Panc1 (cell line): ENCODE results near the gene RBMS3. TPM values are rescaled to one million over a fixed set of nuclear protein-coding genes. Genes with fewer than 3 reads are reported as not detected.

Experiments used
- ATAC-seq: fragments of 200-7000 bp; cut with Tn5 transposase; 2 replicates; pipeline ENCODE4 v1.9.1; 2020; ENCODE audit warnings: mild to moderate bottlenecking, moderate library complexity
- BruUV-seq: library from RNA; stranded (reverse); fragments of 400-500 nt; replicated peaks from 2 replicates; lab custom pipeline; 2021; lab: Mats Ljungman, UMichigan
- CTCF ChIA-PET: fragments of 300-600 bp; sonication (Branson Sonifier 250); formaldehyde crosslinking; loops from one replicate; lab custom pipeline; 2022; ENCODE audit warnings: antibody characterized with exemption; lab: Charles Lee
- POLR2A ChIA-PET: fragments of 300-600 bp; sonication (Branson Sonifier 250); formaldehyde crosslinking; loops from one replicate; lab custom pipeline; 2022; ENCODE audit warnings: antibody characterized with exemption; lab: Charles Lee
- DNase-seq: peaks from one replicate; pipeline ENCODE4 v3.0.0-alpha.2; 2010; ENCODE audit warnings: low read depth, low spot score
- H3K27ac ChIP-seq: 2 replicates; pipeline ENCODE4 v1.5.1; 2011; ENCODE audit warnings: mild to moderate bottlenecking, low read length, inconsistent platforms
- H3K27me3 ChIP-seq: fragments of 200-500 bp; sonication (Bioruptor generic); 2 replicates; pipeline ENCODE4 v1.6.0; 2014; ENCODE audit warnings: low read length, inconsistent platforms; ENCODE audit not compliant: control insufficient read depth, insufficient read depth
- H3K36me3 ChIP-seq: fragments of 200-500 bp; sonication (Bioruptor generic); 2 replicates; pipeline ENCODE4 v1.5.1; 2014; ENCODE audit warnings: inconsistent platforms, mild to moderate bottlenecking, low read length, moderate library complexity; ENCODE audit not compliant: control insufficient read depth, insufficient read depth
- H3K4me1 ChIP-seq: 2 replicates; pipeline ENCODE4 v1.5.1; 2011; ENCODE audit warnings: inconsistent platforms, mild to moderate bottlenecking, low read length, moderate library complexity; ENCODE audit not compliant: control insufficient read depth, insufficient read depth
- H3K4me3 ChIP-seq, 2 experiments: 2 replicates each; pipeline ENCODE4 v1.5.1; 2011 to 2012; ENCODE audit warnings: low read depth in 2 of 2, low read length in 2 of 2, mild to moderate bottlenecking in 2 of 2, inconsistent platforms in 1 of 2, moderate library complexity in 1 of 2
- H3K9me3 ChIP-seq: fragments of 200-500 bp; sonication (Bioruptor generic); 2 replicates; pipeline ENCODE4 v1.5.1; 2014; ENCODE audit warnings: low read depth, mild to moderate bottlenecking, inconsistent platforms, low read length, moderate library complexity; ENCODE audit not compliant: control insufficient read depth, insufficient read depth
- POLR2AphosphoS5 ChIP-seq: IDR thresholded peaks from 2 replicates; pipeline ENCODE4 v1.6.1; 2012; ENCODE audit warnings: mild to moderate bottlenecking, low read depth, low read length, moderate library complexity
- SIN3A ChIP-seq: IDR thresholded peaks from 2 replicates; pipeline ENCODE4 v1.6.1; 2012; ENCODE audit warnings: low read depth, mild to moderate bottlenecking, low read length, moderate library complexity, borderline replicate concordance; ENCODE audit not compliant: insufficient read depth
- TCF7L2 ChIP-seq: IDR thresholded peaks from 2 replicates; pipeline ENCODE4 v1.6.1; 2011; ENCODE audit warnings: mild to moderate bottlenecking, low read depth, low read length, inconsistent platforms
- in situ Hi-C: cut with HindIII; loops from 2 replicates; pipeline ENCODE4 v1.10.0; 2016; ENCODE audit warnings: low sequenced_read_pairs, low pct_unique_long_range_greater_than_20kb
- intact Hi-C: fragments of 100-400 bp; cut with micrococcal nuclease; formaldehyde crosslinking; loops from one replicate; pipeline ENCODE4 v1.10.0; 2022; ENCODE audit not compliant: unreplicated experiment
- total RNA-seq: library from RNA; stranded (reverse); gene quantifications from one replicate; pipeline ENCODE4 v1.2.1, GENCODE V29; 2021; ENCODE audit not compliant: unreplicated experiment
- TF ChIP-seq, protein P1 (sequence below), 2 experiments: IDR thresholded peaks; 2 replicates each; pipeline ENCODE4 v1.6.1; 2011 to 2012; ENCODE audit warnings: low read depth in 2 of 2, control low read depth in 1 of 2, low read length in 1 of 2, mild to moderate bottlenecking in 1 of 2, moderate library complexity in 1 of 2; ENCODE audit not compliant: insufficient read depth in 1 of 2
- TF ChIP-seq, protein P2 (sequence below): fragments of 450-650 bp; IDR thresholded peaks from 2 replicates; pipeline ENCODE4 v1.5.1; 2017; ENCODE audit warnings: mild to moderate bottlenecking

Gene RBMS3
- total RNA-seq, 1 experiment from 2014 or later: 1.1 TPM

DNA sequence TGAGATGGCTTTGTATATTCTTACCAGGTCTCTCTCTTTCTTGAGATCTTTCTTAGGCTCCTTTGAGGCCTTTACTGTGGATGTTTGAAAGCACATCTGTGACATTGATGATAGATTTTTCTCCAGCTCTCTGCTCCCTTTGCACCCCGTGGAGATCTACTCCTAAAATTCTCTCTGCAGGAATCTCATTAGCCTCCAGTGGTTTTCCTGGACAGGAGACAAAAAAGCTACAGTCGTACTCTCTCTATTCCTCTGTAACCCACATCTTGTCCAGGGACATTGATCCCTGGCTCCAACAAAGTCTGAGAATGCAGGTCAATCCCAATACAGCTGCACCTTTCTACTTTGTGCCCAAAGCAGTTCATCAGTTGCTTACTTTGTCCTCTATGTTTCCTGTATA, 68.2 kb downstream of the RBMS3 start:
- in situ Hi-C loops (no loop called here), intact Hi-C loops (no loop called here)
- H3K27me3 ChIP-seq: no peaks in the 10 kb centered on the region
- no peaks in the 10 kb centered on the region for H3K4me1 ChIP-seq
- POLR2A ChIA-PET: no interaction called here
- TF ChIP-seq POLR2AphosphoS5: no peak
- TF ChIP-seq, protein P1, sequence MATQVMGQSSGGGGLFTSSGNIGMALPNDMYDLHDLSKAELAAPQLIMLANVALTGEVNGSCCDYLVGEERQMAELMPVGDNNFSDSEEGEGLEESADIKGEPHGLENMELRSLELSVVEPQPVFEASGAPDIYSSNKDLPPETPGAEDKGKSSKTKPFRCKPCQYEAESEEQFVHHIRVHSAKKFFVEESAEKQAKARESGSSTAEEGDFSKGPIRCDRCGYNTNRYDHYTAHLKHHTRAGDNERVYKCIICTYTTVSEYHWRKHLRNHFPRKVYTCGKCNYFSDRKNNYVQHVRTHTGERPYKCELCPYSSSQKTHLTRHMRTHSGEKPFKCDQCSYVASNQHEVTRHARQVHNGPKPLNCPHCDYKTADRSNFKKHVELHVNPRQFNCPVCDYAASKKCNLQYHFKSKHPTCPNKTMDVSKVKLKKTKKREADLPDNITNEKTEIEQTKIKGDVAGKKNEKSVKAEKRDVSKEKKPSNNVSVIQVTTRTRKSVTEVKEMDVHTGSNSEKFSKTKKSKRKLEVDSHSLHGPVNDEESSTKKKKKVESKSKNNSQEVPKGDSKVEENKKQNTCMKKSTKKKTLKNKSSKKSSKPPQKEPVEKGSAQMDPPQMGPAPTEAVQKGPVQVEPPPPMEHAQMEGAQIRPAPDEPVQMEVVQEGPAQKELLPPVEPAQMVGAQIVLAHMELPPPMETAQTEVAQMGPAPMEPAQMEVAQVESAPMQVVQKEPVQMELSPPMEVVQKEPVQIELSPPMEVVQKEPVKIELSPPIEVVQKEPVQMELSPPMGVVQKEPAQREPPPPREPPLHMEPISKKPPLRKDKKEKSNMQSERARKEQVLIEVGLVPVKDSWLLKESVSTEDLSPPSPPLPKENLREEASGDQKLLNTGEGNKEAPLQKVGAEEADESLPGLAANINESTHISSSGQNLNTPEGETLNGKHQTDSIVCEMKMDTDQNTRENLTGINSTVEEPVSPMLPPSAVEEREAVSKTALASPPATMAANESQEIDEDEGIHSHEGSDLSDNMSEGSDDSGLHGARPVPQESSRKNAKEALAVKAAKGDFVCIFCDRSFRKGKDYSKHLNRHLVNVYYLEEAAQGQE (IDR thresholded peaks at IDR 0.05; ENCODE audit: insufficient read depth in 1 of 2, low read depth in 2 of 2, low read length in 1 of 2): no peak
- no peak for TF ChIP-seq SIN3A
- no peak for TF ChIP-seq TCF7L2
- TF ChIP-seq, protein P2, sequence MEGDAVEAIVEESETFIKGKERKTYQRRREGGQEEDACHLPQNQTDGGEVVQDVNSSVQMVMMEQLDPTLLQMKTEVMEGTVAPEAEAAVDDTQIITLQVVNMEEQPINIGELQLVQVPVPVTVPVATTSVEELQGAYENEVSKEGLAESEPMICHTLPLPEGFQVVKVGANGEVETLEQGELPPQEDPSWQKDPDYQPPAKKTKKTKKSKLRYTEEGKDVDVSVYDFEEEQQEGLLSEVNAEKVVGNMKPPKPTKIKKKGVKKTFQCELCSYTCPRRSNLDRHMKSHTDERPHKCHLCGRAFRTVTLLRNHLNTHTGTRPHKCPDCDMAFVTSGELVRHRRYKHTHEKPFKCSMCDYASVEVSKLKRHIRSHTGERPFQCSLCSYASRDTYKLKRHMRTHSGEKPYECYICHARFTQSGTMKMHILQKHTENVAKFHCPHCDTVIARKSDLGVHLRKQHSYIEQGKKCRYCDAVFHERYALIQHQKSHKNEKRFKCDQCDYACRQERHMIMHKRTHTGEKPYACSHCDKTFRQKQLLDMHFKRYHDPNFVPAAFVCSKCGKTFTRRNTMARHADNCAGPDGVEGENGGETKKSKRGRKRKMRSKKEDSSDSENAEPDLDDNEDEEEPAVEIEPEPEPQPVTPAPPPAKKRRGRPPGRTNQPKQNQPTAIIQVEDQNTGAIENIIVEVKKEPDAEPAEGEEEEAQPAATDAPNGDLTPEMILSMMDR: no peak
- CTCF ChIA-PET: no interaction called here
- H3K4me3 ChIP-seq: no peak overlapping the region
- DNase-seq: no peak
- ATAC-seq: no peak
- H3K36me3 ChIP-seq: no peaks in the 10 kb centered on the region
- BruUV-seq: no TSS peak
- no peaks in the 10 kb centered on the region for H3K9me3 ChIP-seq
- H3K27ac ChIP-seq: no peak overlapping the region

DNA sequence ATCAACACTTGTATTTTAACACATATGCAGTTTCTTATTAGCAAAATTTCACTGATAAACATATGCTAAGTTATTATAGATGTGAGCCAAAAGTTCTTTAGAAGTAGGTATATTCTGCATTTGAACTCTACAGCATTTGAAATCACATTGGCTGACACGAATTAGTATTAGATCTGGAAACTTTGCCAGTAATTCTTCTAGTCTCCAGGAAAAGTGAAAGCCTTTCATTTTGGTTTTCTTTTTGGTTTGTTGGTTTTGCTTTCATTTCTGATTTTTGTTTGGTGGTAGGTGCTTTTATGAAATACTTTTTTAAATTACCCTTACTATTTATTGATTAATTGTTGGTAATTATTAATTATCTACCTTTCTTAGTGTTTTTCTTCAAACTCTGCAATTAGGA, 72.9 kb downstream of the RBMS3 start:
- H3K36me3 ChIP-seq: no peaks in the 10 kb centered on the region
- intact Hi-C loops: no loop called here
- ATAC-seq: no peak
- POLR2A ChIA-PET: no interaction called here
- no peaks in the 10 kb centered on the region for H3K9me3 ChIP-seq
- H3K27ac ChIP-seq: no peak overlapping the region
- CTCF ChIA-PET: no interaction called here
- H3K27me3 ChIP-seq: no peaks in the 10 kb centered on the region
- BruUV-seq: no TSS peak
- DNase-seq: no peak
- H3K4me1 ChIP-seq: no peaks in the 10 kb centered on the region
- H3K4me3 ChIP-seq: no peak overlapping the region
- in situ Hi-C loops: no loop called here
- TF ChIP-seq, protein P2: no peak
- TF ChIP-seq, protein P1 (IDR thresholded peaks at IDR 0.05; ENCODE audit: insufficient read depth in 1 of 2, low read depth in 2 of 2, low read length in 1 of 2): no peak
- TF ChIP-seq TCF7L2: no peak
- no peak for TF ChIP-seq POLR2AphosphoS5
- no peak for TF ChIP-seq SIN3A
